Measurements from ENCODE around the gene VSIR.

VSIR gene

GRCh38 chr10:71716426-71716825 lies 56.9 kb downstream of the VSIR start:
- DNase-seq (ENCODE audit: extremely low read depth in 1 of 2, low read depth in 1 of 2): no peak

DNA sequence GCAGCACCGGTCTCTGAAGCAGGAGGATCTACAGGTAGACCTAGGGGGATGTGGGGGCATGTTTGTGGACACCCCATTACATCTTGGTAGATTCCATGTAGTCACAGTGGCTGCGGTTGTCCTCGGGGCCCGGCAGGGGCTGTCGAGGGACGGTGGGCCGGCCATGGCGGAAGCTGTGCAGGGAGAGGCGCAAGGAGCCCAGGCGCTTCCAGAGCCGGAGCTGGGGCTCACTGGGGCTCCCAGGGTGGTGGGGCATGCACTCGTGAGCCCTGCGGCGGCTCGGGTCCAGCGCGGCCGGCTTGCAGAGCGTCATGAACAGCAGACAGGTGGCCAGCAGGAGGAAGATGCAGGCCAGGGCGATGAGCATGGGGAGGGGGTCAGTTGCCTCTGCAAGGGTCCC lies 57.5 kb downstream of the VSIR start:
- DNase-seq (ENCODE audit: extremely low read depth in 1 of 2, low read depth in 1 of 2): no peak

DNA sequence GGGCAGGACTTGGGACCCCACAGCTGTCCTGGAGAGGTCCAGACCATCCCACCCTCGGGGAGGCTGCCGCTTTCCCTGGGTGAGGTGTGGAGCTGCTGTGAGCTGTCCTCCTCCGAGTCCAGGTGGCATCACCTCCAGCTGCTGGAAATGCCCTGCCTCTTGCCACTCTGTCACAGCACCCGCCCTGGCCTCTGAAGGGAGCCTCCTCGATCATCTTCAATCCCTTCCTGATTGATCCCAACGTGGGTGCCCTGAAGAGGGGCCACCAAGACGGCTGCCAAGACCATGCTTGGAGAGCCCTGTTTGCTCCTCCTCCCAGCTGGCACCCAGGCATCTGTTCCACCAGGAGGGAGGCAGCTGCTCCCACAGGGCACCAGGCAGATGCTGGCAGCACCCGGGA lies 58.3 kb downstream of the VSIR start:
- no peak for DNase-seq (ENCODE audit: extremely low read depth in 1 of 2, low read depth in 1 of 2)

DNA sequence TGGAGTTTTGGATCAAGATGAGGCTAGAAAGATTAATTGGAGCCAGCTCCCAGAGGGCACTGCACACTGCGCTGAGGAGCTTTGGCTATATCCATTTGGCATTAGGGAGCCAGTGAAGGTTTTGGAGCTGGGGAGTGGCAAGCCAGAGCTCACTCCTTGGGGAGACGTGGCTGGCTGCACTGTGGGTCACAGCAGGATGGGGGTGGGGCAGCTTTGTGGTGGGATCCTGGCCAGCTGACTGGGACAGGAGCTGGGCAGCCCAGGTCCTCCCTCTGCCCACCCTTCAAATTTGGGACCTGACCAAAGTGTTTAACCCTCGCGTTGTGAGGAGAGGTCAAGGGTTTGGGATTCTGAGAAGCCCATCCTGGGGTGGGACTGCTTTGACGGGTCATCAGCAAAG lies 58.7 kb downstream of the VSIR start:
- DNase-seq (ENCODE audit: extremely low read depth in 1 of 2, low read depth in 1 of 2): no peak

DNA sequence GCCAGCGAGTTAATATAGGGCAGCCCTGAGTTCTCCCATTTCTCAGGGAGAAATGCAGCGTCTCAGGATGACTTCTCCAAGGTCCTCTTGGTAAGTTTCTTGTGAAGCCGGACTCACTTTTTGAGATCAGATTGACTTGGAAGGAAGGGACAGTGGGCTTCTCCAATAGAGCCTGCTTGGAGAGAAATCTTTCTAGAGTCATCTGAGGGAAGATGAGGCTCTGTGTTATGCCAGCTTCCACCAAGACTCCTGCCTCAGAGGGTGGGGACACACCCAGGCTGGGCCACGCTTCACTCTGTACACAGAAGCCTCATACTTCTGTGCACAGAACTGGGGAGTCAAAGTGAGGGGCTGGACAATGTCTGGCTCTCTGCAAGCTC lies 59.3 kb downstream of the VSIR start:
- DNase-seq (ENCODE audit: extremely low read depth in 1 of 2, low read depth in 1 of 2): no peak

DNA sequence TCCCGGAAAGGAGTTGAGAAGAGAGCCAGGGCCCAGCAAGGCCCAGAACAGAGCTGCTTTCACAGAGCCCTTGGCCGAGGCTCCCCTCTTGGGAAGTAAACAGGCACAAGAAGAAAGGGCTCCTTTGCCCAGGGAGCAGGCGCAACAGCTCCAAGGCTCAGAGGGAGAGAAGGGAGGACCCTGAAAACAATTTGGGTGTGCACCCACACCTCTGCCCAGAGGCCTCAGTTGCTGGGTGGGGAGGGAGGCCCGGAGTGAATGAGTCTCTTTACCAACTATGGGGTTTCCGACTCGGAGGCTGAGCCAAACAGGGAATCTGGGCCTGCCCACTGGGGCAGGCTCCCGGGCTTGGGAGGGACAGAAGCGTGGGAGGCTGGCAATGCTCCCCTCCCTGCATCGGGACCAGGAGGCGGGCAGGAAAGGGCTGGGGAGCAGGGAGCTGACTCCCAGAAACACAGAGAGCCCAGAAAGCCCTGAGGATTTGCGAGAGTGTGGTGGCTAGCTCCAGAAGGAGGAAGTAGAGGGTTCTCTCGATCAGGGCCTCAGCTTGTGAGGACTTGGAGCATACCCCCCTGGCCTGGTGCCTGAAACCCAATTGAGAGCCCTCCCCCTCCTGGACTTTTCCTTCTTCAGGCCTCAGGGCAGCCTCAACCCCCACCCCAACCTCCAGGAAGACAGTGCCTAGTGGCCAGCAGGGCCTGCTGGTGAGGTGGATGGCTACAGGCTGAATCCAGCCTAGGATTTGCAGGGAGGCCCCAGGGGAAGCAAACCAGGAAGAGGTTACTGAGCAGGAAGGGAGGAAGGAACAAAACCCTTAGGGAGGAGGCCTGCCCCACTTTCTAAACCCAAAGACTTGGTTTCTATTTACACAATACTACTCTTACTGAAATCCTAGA lies 59.9 kb downstream of the VSIR start:
- peak in 1 of 2 donors; percentile 42 for DNase-seq (ENCODE audit: extremely low read depth in 1 of 2, low read depth in 1 of 2)

- DNase-seq (ENCODE audit: extremely low read depth in 1 of 2, low read depth in 1 of 2): peak in 1 of 2 donors; percentile 28
These were observed 60.7 kb downstream of the VSIR start for GRCh38 chr10:71712572-71713134.

DNA sequence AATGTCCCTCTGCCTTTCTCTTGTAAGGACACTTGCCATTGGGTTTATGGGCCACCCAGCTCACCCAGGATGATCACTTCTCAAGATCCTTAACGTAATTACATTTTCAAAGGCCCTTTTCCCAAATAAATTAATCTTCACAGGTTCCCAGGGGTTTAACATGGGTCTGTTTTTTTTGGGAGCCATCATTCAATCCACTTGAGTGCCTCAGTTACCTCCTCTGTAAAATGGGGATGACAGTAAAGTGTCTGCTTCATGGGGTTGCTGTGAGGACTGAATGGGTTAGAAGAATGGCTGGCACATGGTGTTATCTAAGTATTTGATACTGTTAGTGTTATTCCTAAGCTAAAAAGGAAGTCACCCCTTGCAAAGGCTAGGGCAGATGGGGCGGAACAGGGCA lies 61.1 kb downstream of the VSIR start:
- no peak for DNase-seq (ENCODE audit: extremely low read depth in 1 of 2, low read depth in 1 of 2)

DNA sequence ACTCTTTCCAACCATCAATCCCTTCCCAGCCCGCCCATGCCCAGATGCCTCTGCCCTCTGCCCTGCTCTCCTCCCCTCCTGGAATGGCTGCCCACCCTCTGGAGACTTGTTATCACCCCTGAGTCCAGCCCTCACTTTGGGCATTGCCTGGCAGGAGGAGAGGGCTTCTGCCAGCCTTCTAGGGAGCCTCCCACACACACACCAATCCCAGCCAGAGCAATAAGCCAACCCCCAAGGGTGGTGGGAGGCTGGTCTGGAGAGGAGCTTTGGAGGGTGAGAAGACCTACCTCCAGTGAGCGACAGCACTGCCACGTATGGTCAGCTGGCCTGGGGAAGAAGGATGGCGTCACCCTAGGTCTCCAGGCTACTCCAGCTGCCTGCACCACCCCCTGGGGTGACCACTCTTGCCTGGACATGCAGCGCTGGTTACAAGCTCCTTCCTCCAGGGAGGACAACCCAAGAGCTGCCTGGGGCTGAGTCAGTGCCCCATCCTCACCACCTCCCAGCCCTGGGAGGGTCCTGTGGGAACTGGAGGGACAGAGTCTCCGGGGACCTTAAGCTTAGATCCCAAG lies 62.2 kb downstream of the VSIR start:
- no peak for DNase-seq (ENCODE audit: extremely low read depth in 1 of 2, low read depth in 1 of 2)

DNA sequence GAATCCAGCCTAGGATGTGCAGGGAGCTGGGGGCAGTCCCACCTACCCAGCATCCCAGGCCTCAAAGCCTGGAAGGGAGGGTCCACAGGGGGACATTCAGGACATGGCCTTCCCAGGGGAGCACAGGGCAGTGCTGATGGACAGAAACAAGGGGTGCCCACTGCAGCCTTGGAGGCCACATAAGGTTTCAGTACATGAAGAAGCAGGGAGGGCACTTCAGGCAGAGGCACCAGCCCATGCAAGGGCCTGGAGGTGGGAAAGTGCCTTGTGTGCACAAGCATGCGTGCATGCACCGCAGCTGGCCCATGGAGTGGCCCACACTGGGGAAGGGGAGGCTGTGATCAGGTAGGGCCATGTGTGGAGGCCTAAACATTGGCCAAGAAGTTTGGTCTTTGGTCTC lies 62.8 kb downstream of the VSIR start:
- DNase-seq (ENCODE audit: extremely low read depth in 1 of 2, low read depth in 1 of 2): no peak

- DNase-seq (ENCODE audit: extremely low read depth in 1 of 2, low read depth in 1 of 2): no peak
These were observed 64.1 kb downstream of the VSIR start for GRCh38 chr10:71708897-71709882.

GRCh38 chr10:71708301-71708703 lies 65.0 kb downstream of the VSIR start:
- DNase-seq (ENCODE audit: extremely low read depth in 1 of 2, low read depth in 1 of 2): peak in 1 of 2 donors; percentile 25

DNA sequence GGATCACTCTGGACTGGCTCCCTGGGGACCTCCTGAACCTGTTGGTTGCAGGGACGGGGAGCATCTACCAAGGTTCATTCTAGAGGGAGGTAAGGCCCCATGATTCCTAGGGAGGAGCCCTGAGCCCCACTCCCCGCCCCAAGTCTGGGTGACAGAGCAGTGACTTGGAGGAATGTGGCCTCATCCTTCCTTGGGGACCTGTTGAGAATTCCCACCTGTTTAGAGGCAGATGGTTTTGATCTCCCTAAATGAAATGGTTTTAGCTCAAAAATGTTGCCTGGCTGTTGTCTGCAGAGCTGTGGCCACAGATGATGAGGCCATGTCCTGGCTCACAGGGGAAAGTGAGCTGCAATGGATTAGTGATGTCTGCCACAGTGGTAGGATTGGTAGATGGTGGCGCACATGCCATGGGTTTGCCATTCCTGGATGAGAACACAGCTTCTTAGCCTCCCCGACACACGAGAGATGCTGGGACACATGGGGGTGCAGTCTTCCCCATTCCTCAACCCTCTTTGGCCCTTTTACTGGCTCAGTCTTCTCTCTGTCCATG lies 66.0 kb downstream of the VSIR start:
- DNase-seq (ENCODE audit: extremely low read depth in 1 of 2, low read depth in 1 of 2): no peak

DNA sequence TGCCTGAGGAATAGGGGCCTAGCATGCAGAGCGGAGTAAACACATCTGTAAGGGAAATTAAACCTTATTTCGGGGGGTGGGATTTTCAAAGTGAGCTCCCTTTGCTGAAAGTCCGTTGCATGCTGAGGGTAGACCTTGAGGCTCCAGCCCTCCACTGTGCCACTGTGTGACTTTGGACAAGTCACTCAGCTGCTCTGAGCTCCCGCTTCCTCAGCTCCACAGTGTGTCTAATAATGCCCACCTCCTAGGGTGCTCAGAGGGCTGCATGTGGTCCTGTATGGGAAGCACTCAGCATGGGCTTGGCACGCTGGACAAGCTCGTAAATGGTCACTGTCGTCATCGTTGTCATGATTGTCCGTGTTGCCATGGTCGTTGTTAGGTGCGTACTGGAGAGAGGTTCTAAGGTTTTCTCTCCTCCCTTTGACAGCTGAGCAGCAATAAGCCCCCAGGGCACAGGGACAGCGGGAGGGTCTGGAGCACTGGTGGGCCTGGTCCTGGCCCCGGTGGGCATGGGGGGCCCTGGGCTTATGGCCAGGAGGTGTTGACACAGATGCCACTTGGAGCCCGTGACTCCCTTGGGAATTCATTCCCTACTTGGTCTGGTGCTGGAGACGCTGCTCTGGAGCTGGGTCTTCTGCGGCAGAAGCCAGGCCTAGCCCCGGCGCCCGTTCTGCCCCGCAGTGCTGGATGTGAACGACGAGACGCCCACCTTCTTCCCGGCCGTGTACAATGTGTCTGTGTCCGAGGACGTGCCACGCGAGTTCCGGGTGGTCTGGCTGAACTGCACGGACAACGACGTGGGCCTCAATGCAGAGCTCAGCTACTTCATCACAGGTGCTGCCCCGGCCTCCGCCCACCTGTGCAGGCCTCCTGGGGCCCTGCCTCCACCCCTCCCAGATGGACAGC lies 66.9 kb downstream of the VSIR start:
- no peak for DNase-seq (ENCODE audit: extremely low read depth in 1 of 2, low read depth in 1 of 2)

GRCh38 chr10:71705582-71705981 lies 67.7 kb downstream of the VSIR start:
- DNase-seq (ENCODE audit: extremely low read depth in 1 of 2, low read depth in 1 of 2): no peak

GRCh38 chr10:71704816-71705215 lies 68.5 kb downstream of the VSIR start:
- no peak for DNase-seq (ENCODE audit: extremely low read depth in 1 of 2, low read depth in 1 of 2)

DNA sequence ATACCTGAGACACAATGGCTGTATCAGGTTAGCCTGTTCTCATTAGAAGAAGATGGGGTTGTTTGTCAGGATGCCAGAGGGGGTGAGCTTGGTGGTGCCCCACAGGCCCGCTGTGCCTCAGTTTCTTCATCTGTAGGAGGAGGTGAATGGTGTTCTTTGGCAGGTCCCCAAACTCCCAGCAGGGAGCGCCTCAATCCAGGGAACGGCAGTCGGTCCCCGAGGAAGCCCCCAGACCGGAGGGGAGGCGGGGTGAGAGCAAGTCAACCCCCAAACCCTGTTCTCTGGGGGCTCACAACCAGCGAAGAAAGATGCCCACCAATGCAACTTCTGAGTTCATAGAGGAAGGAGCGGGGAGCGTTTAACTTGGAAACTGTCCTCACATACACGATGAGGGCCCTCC lies 69.7 kb downstream of the VSIR start:
- DNase-seq (ENCODE audit: extremely low read depth in 1 of 2, low read depth in 1 of 2): no peak

DNA sequence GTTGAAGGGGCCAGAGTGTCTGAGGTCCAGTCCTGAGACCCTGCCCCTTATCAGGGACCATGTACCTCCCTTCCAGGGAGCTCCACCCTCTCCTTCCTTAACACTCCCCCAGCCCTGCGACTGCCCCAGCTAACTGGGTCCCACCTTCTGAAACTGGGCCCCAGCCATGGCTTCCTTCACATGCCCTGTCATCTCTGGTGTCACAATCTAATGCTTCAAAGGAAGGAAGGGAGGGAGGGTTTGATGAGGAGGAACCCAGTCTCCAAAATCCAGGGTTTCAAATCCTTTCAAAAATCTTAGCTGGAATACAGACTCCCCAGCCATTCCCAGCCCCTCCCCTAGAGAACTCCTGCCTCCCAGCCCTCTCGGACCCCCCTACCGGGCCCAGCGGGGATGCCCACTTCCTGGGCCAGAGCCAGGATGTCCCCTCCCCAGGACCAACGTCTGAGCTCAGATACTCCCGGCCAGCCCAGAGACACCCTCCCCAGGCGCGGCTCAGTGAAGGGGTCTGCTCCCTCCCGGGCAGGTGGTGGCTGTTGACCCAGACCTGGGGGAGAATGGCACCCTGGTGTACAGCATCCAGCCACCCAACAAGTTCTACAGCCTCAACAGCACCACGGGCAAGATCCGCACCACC lies 71.7 kb downstream of the VSIR start:
- no peak for DNase-seq (ENCODE audit: extremely low read depth in 1 of 2, low read depth in 1 of 2)

GRCh38 chr10:71700731-71701368 lies 72.5 kb downstream of the VSIR start:
- DNase-seq (ENCODE audit: extremely low read depth in 1 of 2, low read depth in 1 of 2): no peak
